IMR-90 (cell line): ENCODE data around the gene VWDE.

Source experiments
- MXI1 ChIP-seq: IDR thresholded peaks from 2 replicates; pipeline ENCODE4 v1.6.1; 2012; ENCODE audit warnings: low read depth, mild to moderate bottlenecking, low read length, moderate library complexity, borderline replicate concordance
- POLR2A ChIP-seq: IDR thresholded peaks from 2 replicates; pipeline ENCODE4 v1.6.1; 2012; ENCODE audit warnings: mild to moderate bottlenecking, low read depth, low read length
- TF ChIP-seq, protein P1 (sequence below): conservative IDR thresholded peaks from 2 replicates; pipeline ENCODE4 v1.5.1; 2012; ENCODE audit warnings: mild to moderate bottlenecking, low read depth, low read length, improper control_type of control experiment

GRCh38 chr7:12370249-12370648 is 33.4 kb downstream of the VWDE start:
- TF ChIP-seq, protein P1, sequence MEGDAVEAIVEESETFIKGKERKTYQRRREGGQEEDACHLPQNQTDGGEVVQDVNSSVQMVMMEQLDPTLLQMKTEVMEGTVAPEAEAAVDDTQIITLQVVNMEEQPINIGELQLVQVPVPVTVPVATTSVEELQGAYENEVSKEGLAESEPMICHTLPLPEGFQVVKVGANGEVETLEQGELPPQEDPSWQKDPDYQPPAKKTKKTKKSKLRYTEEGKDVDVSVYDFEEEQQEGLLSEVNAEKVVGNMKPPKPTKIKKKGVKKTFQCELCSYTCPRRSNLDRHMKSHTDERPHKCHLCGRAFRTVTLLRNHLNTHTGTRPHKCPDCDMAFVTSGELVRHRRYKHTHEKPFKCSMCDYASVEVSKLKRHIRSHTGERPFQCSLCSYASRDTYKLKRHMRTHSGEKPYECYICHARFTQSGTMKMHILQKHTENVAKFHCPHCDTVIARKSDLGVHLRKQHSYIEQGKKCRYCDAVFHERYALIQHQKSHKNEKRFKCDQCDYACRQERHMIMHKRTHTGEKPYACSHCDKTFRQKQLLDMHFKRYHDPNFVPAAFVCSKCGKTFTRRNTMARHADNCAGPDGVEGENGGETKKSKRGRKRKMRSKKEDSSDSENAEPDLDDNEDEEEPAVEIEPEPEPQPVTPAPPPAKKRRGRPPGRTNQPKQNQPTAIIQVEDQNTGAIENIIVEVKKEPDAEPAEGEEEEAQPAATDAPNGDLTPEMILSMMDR, result no peak
- TF ChIP-seq POLR2A, result no peak
- no peak for TF ChIP-seq MXI1
